HG03064 (cell line): Measurements from ENCODE around the gene B4GALT1.
"Not testable (repeated sequence)": the region's sequence is repeated elsewhere in the genome, so short reads cannot be mapped to it uniquely, and the experiment has no call there.

Experiments
- ATAC-seq: cut with Tn5 transposase; IDR thresholded peaks from one replicate; pipeline ENCODE4 v1.9.1; 2021; ENCODE audit warnings: low read depth; ENCODE audit not compliant: unreplicated experiment

B4GALT1 gene

DNA sequence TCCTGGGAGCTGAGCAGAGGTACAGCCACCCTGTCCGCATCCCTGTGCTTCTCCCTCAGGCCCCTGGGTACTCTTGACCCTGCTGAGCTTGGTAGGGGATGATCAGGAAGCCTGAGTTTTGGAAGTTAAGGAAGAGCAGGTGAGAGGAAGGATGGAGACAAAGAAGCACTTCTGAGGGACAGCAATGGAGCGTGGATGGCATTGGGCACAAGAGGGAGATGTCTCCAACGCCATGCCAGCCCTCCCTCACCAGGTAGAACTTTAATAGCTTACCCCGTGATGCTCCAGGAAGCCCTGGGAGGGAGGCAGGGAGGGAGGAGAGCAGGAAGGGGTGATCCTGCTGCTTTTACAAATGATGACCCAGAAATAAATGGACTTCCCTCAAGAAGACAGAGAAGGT is 60.8 kb downstream of the B4GALT1 start:
- no peak for ATAC-seq

DNA sequence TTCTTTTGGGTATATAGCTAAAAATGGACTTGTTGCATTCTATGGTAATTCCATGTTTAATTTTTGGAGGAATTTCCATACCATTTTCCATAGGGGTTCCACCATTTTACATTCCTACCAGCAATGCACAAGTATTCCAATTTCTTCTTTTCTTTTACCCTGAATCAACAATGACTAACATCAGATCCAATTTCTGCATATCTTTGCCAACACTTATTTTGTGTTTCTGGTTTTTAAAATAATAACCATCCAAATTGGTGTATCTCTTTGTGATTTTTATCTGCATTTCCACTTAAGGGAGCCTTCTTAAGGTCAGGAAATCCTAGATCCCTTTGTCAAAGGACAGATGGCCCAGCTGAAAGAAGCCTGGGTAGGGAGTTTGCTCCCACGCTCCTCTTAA is 61.2 kb downstream of the B4GALT1 start:
- no peak for ATAC-seq

DNA sequence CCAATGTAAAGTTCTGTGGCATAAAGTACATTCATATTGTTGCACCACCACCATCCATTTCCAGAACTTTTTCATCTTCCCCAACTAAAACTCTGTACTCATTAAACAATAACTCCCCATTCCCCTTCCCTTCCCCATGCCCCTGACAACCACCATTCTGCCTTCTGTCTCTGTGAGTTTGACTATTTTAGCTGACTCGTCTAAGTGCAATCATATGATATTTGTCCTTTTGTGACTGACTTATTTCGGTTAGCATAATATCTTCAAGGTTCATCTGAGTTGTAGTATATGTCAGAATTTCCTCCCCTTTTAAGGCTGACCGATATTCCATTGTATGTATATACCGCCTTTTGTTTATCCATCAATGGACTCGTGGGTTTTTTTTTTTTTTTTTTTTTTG is 61.6 kb downstream of the B4GALT1 start:
- ATAC-seq: no peak

DNA sequence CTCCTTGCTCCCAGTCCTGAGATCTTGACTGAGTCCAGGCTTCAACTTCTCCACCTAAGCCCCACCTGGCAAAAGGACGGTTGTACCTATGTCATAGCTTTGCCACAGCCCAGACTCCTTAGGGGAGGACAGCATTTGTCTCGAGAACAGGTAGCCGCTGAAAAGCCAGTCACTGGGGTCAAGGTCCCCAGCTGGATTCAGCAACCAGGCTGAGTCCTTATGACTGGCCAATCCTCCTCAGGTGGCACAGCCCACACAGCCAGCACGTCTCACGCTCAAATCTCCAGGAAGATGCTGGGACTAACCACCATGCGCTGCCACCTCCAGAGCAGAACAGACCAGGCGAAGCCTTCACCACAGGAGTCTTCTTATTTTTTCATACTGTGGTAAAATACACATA is 62.7 kb downstream of the B4GALT1 start:
- no peak for ATAC-seq

- ATAC-seq: no peak
Measured at GRCh38 chr9:33103501-33104281, 63.4 kb downstream of the B4GALT1 start.

DNA sequence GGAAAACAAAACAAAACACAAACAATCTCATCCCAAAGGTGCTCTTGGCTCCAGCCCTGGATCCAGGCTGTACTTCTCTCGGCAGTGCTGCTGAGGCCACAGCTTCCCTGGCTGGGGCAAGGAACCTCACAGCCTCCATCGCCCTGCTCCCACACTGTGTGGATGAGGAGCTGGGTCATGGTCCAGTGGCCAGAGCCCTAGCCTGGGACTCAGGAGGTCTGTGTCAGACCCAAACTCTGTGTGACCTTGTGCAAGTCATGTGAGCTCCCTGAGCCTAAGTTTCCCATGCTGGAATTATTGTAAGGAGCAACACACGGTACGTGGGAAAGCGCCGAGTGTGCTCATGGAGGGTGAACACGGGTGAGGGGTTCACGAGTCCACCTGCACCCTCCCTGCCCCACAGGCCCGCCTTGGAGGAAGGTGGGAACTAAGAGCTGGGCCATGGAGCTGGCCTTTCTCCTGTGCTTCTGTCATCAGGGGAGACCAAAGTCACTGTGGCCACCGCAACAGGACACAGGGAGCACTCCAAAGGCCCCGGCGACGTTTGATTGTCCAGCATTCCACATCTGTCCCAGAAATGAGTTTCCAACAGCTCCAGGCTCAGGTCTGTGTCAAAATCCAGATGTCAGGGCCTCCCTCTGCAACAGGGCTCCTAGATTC is 64.5 kb downstream of the B4GALT1 start:
- ATAC-seq: no peak

GRCh38 chr9:33101104-33101951 is 65.8 kb downstream of the B4GALT1 start:
- ATAC-seq: no peak

- no peak for ATAC-seq
Measured at GRCh38 chr9:33099754-33100153, 67.4 kb downstream of the B4GALT1 start.

- no peak for ATAC-seq
Measured at GRCh38 chr9:33097192-33097591, 69.9 kb downstream of the B4GALT1 start.

DNA sequence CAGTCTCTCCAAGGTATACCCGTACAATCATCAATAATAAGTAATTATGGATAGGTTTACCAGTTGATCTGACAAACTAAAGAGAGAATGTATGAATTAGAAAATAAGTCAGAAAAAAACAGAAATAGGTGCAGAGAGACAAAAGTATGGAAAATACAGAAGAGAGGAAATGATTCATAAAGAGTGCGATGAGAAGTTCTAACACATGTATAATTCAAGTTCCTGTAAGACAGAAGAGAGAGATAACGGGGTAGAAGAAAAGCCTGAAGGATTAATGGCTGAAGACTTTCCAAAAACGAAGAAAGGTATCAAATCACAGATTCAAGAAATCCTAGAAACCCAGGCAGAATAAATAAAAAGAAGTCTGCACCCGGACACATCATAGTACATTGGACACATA is 74.5 kb downstream of the B4GALT1 start:
- ATAC-seq: no peak

GRCh38 chr9:33085672-33086071 is 81.5 kb downstream of the B4GALT1 start:
- ATAC-seq: not testable (repeated sequence)

- ATAC-seq: no peak
Measured at GRCh38 chr9:33082538-33083326, 84.4 kb downstream of the B4GALT1 start.

DNA sequence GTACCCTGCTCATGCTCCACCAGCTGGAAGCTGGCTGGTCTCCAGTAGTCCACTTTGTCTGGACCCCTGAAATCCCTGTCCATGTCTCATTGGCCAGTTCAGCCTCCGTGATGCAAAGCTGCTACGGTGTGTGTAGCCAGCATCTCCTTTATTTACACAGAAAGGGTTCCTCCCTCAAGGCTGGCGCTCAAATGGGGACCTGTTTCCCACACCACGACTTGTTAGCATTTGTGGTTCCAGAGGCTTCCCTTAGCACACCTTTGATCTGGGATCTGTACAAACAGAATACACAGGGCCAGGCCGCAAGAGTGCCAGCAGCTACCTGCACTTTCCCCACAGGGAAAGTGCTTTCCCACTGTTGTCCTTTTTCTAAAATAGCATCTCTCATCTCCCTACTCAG is 85.0 kb downstream of the B4GALT1 start:
- no peak for ATAC-seq

DNA sequence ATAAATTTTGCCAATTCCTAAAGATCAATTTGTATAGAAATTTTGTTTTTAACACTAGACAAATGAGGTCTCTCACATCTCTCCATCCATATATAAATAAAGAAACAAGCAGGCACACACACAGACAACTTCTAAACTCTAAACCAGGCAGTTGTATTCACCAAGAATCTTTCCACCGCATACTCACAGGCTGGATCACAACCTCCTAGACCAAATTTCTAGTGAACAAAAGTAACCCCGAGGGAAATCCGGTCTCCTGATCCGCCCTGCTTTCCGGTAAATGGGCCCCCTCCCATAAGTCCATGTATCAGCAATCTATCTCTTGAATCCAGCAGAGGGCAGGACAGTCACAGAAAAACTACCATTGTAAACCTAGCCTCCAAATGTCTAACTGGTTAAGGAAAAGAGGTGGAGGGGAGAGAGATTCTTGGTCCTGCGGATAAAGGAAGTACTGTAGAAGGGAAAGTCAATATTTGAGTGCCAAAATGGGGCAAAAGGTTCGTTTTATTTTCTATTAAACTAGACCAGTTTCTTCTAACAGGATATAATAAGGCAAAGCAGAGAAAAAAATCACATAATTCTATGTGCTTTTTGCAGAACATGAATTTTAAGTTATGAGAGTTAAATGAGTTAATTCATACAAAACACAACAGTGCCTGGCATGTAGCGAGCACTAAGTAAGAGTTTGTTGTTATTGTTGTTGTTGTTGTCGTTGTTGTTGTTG is 85.8 kb downstream of the B4GALT1 start:
- ATAC-seq: peak; percentile 45

- no peak for ATAC-seq
Measured at GRCh38 chr9:33080534-33080933, 86.6 kb downstream of the B4GALT1 start.

DNA sequence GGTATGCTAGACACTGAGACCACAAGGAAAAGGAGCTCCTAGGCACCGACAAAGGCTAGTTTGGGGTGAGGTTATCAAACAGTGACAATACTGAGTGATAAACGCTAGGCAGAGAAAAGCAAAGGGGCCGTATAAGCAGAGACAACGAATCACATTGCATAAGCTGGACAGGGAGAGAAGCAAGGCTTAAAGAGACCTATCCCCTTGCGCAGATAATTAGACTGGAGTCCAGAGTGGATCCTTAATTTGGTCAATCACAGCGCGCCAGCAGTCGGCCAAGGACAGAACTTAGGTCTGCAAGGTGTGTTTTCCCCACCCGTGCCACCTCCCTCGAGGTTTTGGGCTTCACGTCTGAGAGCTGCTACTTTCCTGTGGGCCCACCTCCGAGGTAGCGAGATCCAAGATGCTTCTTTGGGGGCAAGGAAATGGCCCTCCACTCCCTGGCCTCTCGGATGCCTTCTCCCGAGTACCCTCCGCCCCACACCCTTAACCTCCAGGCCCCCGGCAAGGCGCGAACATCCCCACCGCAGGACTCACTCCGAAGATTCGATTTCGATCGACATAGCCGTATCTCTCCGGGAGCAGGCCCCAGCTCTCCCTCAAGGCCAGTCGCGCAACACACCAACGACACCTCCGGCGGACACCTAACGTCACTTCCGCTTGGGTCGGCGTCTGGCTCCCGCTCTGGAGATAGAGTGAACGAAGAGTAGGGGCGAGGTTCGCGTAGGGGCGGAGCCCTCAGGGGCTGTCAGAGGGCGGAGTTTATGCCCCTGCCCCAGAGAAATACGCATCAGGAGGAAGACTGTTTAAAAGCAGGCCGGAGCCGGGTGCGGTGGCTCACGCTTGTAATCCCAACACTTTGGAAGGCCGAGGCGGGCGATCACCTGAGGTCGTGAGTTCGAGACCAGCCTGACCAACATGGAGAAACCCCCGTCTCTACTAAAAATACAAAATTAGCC is 90.8 kb downstream of the B4GALT1 start, which contains the start of gene SMU1:
Gene SMU1 (minus strand): TSS at position 629 of the 959 bp plus-strand sequence. CDS start 66 bp downstream, at position 563.
- ATAC-seq: peak; percentile 98

- ATAC-seq: no peak
Measured at GRCh38 chr9:33068991-33069390, 98.1 kb downstream of the B4GALT1 start.
